ENCODE results near the gene RCL1. TPM values are rescaled to one million over a fixed set of nuclear protein-coding genes. Genes with fewer than 3 reads are reported as not detected.

Gene RCL1
- total and polyA plus RNA-seq, 2 of the 13 experiments (the other 11 are each of a cell fraction or from before 2014, with no cell fraction given), result 22.3 to 31.6 TPM

- no peak for TF ChIP-seq SP140L (CRISPR knock-in tag; IDR thresholded peaks at IDR 0.05; ENCODE audit: borderline replicate concordance)
- no peak for TF ChIP-seq ARHGAP35 (CRISPR knock-in tag; IDR thresholded peaks at IDR 0.05; ENCODE audit: borderline replicate concordance)
- TF ChIP-seq ZNF292 (CRISPR knock-in tag; IDR thresholded peaks at IDR 0.05; ENCODE audit: borderline replicate concordance, low read depth), result no peak
- no peak for TF ChIP-seq ZBTB37 (CRISPR knock-in tag; IDR thresholded peaks at IDR 0.05)
- TF ChIP-seq BCL6 (CRISPR knock-in tag; IDR thresholded peaks at IDR 0.05), result peak; percentile 62; the same call in 1 of the 2 replicates
- TF ChIP-seq ZNF446 (CRISPR knock-in tag; IDR thresholded peaks at IDR 0.05), result no peak
- TF ChIP-seq U2AF2 (IDR thresholded peaks at IDR 0.05; ENCODE audit: low read depth, low read length), result no peak
- no peak for TF ChIP-seq CEBPZ (IDR thresholded peaks at IDR 0.05; ENCODE audit: low read length)
- no peak for TF ChIP-seq EHMT2 (IDR thresholded peaks at IDR 0.05; ENCODE audit: borderline replicate concordance, low read depth, low read length)
- TF ChIP-seq ZNF562 (CRISPR knock-in tag; IDR thresholded peaks at IDR 0.05; ENCODE audit: borderline replicate concordance), result no peak
- no peak for TF ChIP-seq NR2F6 (IDR thresholded peaks at IDR 0.05)
- peak; percentile 35; the same call in 1 of the 2 replicates for TF ChIP-seq NR2F6 (CRISPR knock-in tag; IDR thresholded peaks at IDR 0.05)
- no peak for TF ChIP-seq SCMH1 (CRISPR knock-in tag; IDR thresholded peaks at IDR 0.05; ENCODE audit: borderline replicate concordance)
- TF ChIP-seq GLI4 (CRISPR knock-in tag; IDR thresholded peaks at IDR 0.05; ENCODE audit: borderline replicate concordance), result no peak
- TF ChIP-seq HNF4A (CRISPR knock-in tag; IDR thresholded peaks at IDR 0.05), result no peak
Observed at GRCh38 chr9:4861736-4862451, 69.2 kb downstream of the RCL1 start (continued).

Data from HepG2 (cell line).